B cell (primary cell): ENCODE data around the gene VPS51. TPM values are rescaled to one million over a fixed set of nuclear protein-coding genes. Genes with fewer than 3 reads are reported as not detected.

Experiments
- ATAC-seq: fragments of 200-7000 bp; cut with Tn5 transposase; one replicate; pipeline ENCODE4 v1.10.0; 2021; ENCODE audit warnings: low read depth, mild to moderate bottlenecking, moderate number of reproducible peaks, moderate library complexity
- CTCF ChIA-PET: fragments of 350-600 bp; sonication (Branson Sonifier 250); formaldehyde crosslinking; loops from one replicate; lab custom pipeline; 2021; ENCODE audit warnings: antibody characterized with exemption, inconsistent platforms; lab: Charles Lee
- POLR2A ChIA-PET: fragments of 350-600 bp; sonication (Branson Sonifier 250); formaldehyde crosslinking; loops from one replicate; lab custom pipeline; 2021; ENCODE audit warnings: antibody characterized with exemption; lab: Charles Lee
- DNase-seq: peaks from one replicate; pipeline ENCODE4 v3.0.0; 2013
- H2AFZ ChIP-seq: 2 replicates; pipeline ENCODE4 v1.6.1; 2012; ENCODE audit warnings: mild to moderate bottlenecking, low read depth, low read length; ENCODE audit not compliant: insufficient read depth, poor library complexity, severe bottlenecking
- H3K27ac ChIP-seq, 2 donors: 1 replicate in 1 of 2; 2 replicates in 1 of 2; pipeline ENCODE4 v1.5.1; 2012 to 2013; ENCODE audit warnings: low read length in 2 of 2, mild to moderate bottlenecking in 2 of 2, moderate library complexity in 1 of 2
- H3K27me3 ChIP-seq, 4 experiments: fragments of 200-600 bp in 1 of 4; sonication (generic) in 1 of 4; replicated peaks in 1 of 4; 1 replicate in 2 of 4; 2 replicates in 2 of 4; pipeline versions ENCODE4 v1.6.1 to v1.7.0; 2013 to 2016; ENCODE audit warnings: low read length in 3 of 4, mild to moderate bottlenecking in 2 of 4, mixed read lengths in 1 of 4, moderate library complexity in 1 of 4; ENCODE audit not compliant: insufficient read depth in 4 of 4, control insufficient read depth in 3 of 4; ENCODE audit errors: control extremely low read depth in 1 of 4
- H3K36me3 ChIP-seq, 2 experiments: replicated peaks in 1 of 2; 1 replicate in 1 of 2; 2 replicates in 1 of 2; pipeline versions ENCODE4 v1.6.1 to v1.7.1; 2013; ENCODE audit warnings: low read length in 1 of 2; ENCODE audit not compliant: insufficient read depth in 2 of 2, control insufficient read depth in 1 of 2; ENCODE audit errors: control extremely low read depth in 1 of 2, extremely low read depth in 1 of 2
- H3K4me1 ChIP-seq, 2 donors: fragments of 200-600 bp in 1 of 2; sonication (generic) in 1 of 2; 1 replicate in 1 of 2; 2 replicates in 1 of 2; pipeline versions ENCODE4 v1.5.1 to v1.6.1; 2013 to 2017; ENCODE audit warnings: low read length in 2 of 2; ENCODE audit not compliant: control insufficient read depth in 2 of 2, insufficient read depth in 2 of 2
- H3K4me2 ChIP-seq: replicated peaks from 2 replicates; pipeline ENCODE3; 2012; ENCODE audit warnings: mild to moderate bottlenecking, low read depth, low read length; ENCODE audit not compliant: poor library complexity, severe bottlenecking
- H3K4me3 ChIP-seq, 5 experiments: fragments of 200-600 bp in 1 of 5; sonication (generic) in 1 of 5; 1 replicate in 3 of 5; 2 replicates in 2 of 5; pipeline versions ENCODE4 v1.5.1 to v1.7.0; 2011 to 2016; ENCODE audit warnings: low read length in 4 of 5, mild to moderate bottlenecking in 4 of 5, low read depth in 2 of 5, control low read depth in 1 of 5, moderate library complexity in 1 of 5; ENCODE audit not compliant: insufficient read depth in 1 of 5; ENCODE audit errors: control extremely low read depth in 1 of 5, extremely low read depth in 1 of 5
- H3K79me2 ChIP-seq: fragments of 200-600 bp; sonication (generic); one replicate; pipeline ENCODE4 v1.6.0; 2016; ENCODE audit warnings: low read length; ENCODE audit not compliant: control insufficient read depth, insufficient read depth
- H3K9ac ChIP-seq: fragments of 200-600 bp; sonication (generic); 2 replicates; pipeline ENCODE4 v1.6.1; 2017; ENCODE audit warnings: mild to moderate bottlenecking, low read length, moderate library complexity
- H3K9me3 ChIP-seq, 3 donors: one replicate each; pipeline versions ENCODE4 v1.6.1 to v1.7.1; 2013; ENCODE audit warnings: low read length in 2 of 3; ENCODE audit not compliant: control insufficient read depth in 2 of 3, insufficient read depth in 1 of 3; ENCODE audit errors: control extremely low read depth in 1 of 3
- H4K20me1 ChIP-seq: 2 replicates; pipeline ENCODE4 v1.6.0; 2012; ENCODE audit warnings: mild to moderate bottlenecking, low read length; ENCODE audit not compliant: insufficient read depth, control insufficient read depth, poor library complexity, severe bottlenecking
- H3K27ac Mint-ChIP-seq: one replicate; pipeline ENCODE4 v1.8.0; 2021; ENCODE audit warnings: mixed read lengths
- H3K27me3 Mint-ChIP-seq: one replicate; pipeline ENCODE4 v1.8.0; 2021; ENCODE audit warnings: mixed read lengths
- H3K4me1 Mint-ChIP-seq: one replicate; pipeline ENCODE4 v1.8.0; 2021; ENCODE audit warnings: mixed read lengths
- H3K4me3 Mint-ChIP-seq: one replicate; pipeline ENCODE4 v1.8.0; 2021; ENCODE audit warnings: mixed read lengths
- H3K9me3 Mint-ChIP-seq: one replicate; pipeline ENCODE4 v1.8.0; 2022; ENCODE audit warnings: mixed read lengths; ENCODE audit not compliant: insufficient read depth
- CTCF ChIP-seq: fragments of 200-600 bp; IDR thresholded peaks from one replicate; pipeline ENCODE4 v1.8.0; 2022; ENCODE audit warnings: antibody characterized with exemption, mild to moderate bottlenecking
- EZH2 ChIP-seq: IDR thresholded peaks from 2 replicates; pipeline ENCODE4 v1.6.1; 2012; ENCODE audit warnings: borderline replicate concordance, low read depth, mild to moderate bottlenecking, moderate library complexity, low read length; ENCODE audit not compliant: insufficient read depth, poor library complexity, severe bottlenecking
- WGBS: methylation state at CpG from one replicate; pipeline ENCODE4 v1.1.5; 2013; ENCODE audit warnings: missing lambda C conversion rate; ENCODE audit not compliant: insufficient coverage; 5-methylcytosine and 5-hydroxymethylcytosine counted together
- intact Hi-C: fragments of 100-400 bp; cut with micrococcal nuclease; formaldehyde crosslinking; loops from one replicate; pipeline ENCODE4 v1.10.0; 2022
- polyA plus RNA-seq: library from polyadenylated mRNA; depleted of rRNA; stranded (reverse); fragments of >200 nt; gene quantifications from 2 replicates; pipeline ENCODE4 v1.2.3, GENCODE V29; 2012
- total RNA-seq, 2 donors: library from RNA; stranded (reverse); fragments of 120-200 nt in 1 of 2; gene quantifications; 1 replicate in 1 of 2; 2 replicates in 1 of 2; pipeline versions ENCODE4 v1.2.3 to v1.2.4, GENCODE V29; 2013 to 2022

The VPS51 gene
- total and polyA plus RNA-seq, 2 donors (not counting 1 experiment from before 2014, with no cell fraction given), result 206 to 223 TPM

- no peaks in the 10 kb centered on the region for H3K9me3 ChIP-seq
- ATAC-seq (peak; percentile 7), DNase-seq (peak; percentile 67)
- peak overlapping the region; percentile 67 for H3K4me2 ChIP-seq
- no peaks in the 10 kb centered on the region for H3K36me3 ChIP-seq
- H3K27me3 ChIP-seq, result peaks cover 0 to 2% (median 1%) of the 10 kb centered on the region in 4 experiments
- peak overlapping the region; percentile 32 for H3K9ac ChIP-seq
- no peaks in the 10 kb centered on the region for H3K79me2 ChIP-seq
- no peak overlapping the region for H3K4me3 ChIP-seq
- H4K20me1 ChIP-seq, result no peaks in the 10 kb centered on the region
- H3K27ac ChIP-seq, result peak overlapping the region in 1 of 2 donors; percentile 34
- peak overlapping the region; percentile 68 for H2AFZ ChIP-seq
- Mint-ChIP-seq H3K4me1 (peaks cover 17% of the 10 kb centered on the region), H3K4me3 (peak overlapping the region; percentile 80), H3K9me3 (no peaks in the 10 kb centered on the region), H3K27me3 (no peaks in the 10 kb centered on the region), H3K27ac (peak overlapping the region; percentile 80)
- WGBS, result 7% methylated on average over 8 of the region's 8 CpGs
- intact Hi-C loops, result no loop called here
- TF ChIP-seq EZH2, result no peak
- ChIA-PET CTCF (interaction anchor here (0.6 to 1.2 kb wide), 2 partner anchors 57 to 199 kb away, joined by 3 to 4 read pairs; no protein-coding TSS in a partner anchor), POLR2A (no interaction called here)
- H3K4me1 ChIP-seq, result peaks cover 10 to 14% of the 10 kb centered on the region in 2 donors
Observed at GRCh38 chr11:65053827-65054508, 42.0 kb upstream of the VPS51 start.

- Mint-ChIP-seq H3K9me3 (no peaks in the 10 kb centered on the region), H3K27ac (no peak overlapping the region), H3K4me3 (no peak overlapping the region), H3K4me1 (peaks cover 17% of the 10 kb centered on the region), H3K27me3 (no peaks in the 10 kb centered on the region)
- no peak for DNase-seq
- no peak for TF ChIP-seq EZH2
- TF ChIP-seq CTCF, result no peak
- H3K27ac ChIP-seq, result no peak overlapping the region
- H3K4me3 ChIP-seq, result no peak overlapping the region
- H3K79me2 ChIP-seq, result no peaks in the 10 kb centered on the region
- H4K20me1 ChIP-seq, result no peaks in the 10 kb centered on the region
- POLR2A ChIA-PET, result no interaction called here
- no peak overlapping the region for H3K9ac ChIP-seq
- WGBS, result no CpG with 5 or more reads among the region's 1 CpG
- intact Hi-C loops, result no loop called here
- ATAC-seq, result no peak
- H3K9me3 ChIP-seq, result no peaks in the 10 kb centered on the region
- H2AFZ ChIP-seq, result no peak overlapping the region
- peaks cover 0 to 2% (median 1%) of the 10 kb centered on the region in 4 experiments for H3K27me3 ChIP-seq
- H3K4me1 ChIP-seq, result peaks cover 10 to 14% of the 10 kb centered on the region in 2 donors
- H3K4me2 ChIP-seq, result no peak overlapping the region
- CTCF ChIA-PET, result no interaction called here
- H3K36me3 ChIP-seq, result no peaks in the 10 kb centered on the region
Observed at GRCh38 chr11:65055538-65055937, 40.5 kb upstream of the VPS51 start.
